Left cardiac atrium (tissue), 4 donors: ENCODE data around the gene PLXNA4. TPM values are rescaled to one million over a fixed set of nuclear protein-coding genes. Genes with fewer than 3 reads are reported as not detected.

Experiments used
- ATAC-seq, 2 donors: fragments of 200-7000 bp; cut with Tn5 transposase; one replicate each; pipeline ENCODE4 v1.9.1; 2020; ENCODE audit warnings: mild to moderate bottlenecking in 2 of 2, moderate library complexity in 2 of 2
- DNase-seq: peaks from one replicate; pipeline ENCODE4 v3.0.0-alpha.2; 2020
- intact Hi-C, 2 donors: fragments of 100-400 bp; cut with DNase I; formaldehyde crosslinking; loops; one replicate each; pipeline versions ENCODE4 v1.14.1 to v1.15.1; 2022 to 2023
- total RNA-seq, 2 donors: library from RNA; stranded (reverse); fragmentation: NEBNext Ultra II Directional; extraction: Animal tissue kit (Norgen Biotek cat#: 25700); gene quantifications; one replicate each; pipeline ENCODE4 v1.2.1, GENCODE V29; 2021
- donor health status: DM: no; HTN: yes; CAD: no.
- donor health status: DM: no; HTN: yes; CAD: no; lungs with severe emphysema.
- donor health status: DM: yes; HTN: yes; CAD: no.
- donor health status: Dilated cardiomyopathy.

The PLXNA4 gene
- total RNA-seq, 2 donors from 2014 or later = 23.3 to 30.1 TPM

DNA sequence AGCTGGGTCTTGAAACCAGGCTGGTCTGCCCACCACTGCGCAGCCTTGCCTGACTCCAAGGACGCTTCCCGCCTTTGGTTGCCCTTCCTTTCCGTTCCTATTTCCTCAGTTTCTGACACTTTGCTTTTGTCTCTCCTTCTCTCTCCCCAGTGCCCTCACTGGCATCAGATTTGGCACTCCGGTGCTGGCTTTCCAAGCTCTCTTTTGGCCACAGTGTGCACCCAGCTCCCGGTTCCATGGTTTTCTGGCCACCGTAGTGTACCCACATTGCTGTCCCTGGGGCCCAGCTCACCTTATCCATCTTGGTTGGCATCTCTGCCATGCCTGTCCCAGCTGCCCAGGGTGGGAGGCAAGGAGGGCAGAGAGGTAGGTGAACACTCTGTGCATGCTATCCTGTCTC, 142.2 kb downstream of the PLXNA4 start:
- intact Hi-C loops = no loop called here
- DNase-seq = no peak
- ATAC-seq = no peak

DNA sequence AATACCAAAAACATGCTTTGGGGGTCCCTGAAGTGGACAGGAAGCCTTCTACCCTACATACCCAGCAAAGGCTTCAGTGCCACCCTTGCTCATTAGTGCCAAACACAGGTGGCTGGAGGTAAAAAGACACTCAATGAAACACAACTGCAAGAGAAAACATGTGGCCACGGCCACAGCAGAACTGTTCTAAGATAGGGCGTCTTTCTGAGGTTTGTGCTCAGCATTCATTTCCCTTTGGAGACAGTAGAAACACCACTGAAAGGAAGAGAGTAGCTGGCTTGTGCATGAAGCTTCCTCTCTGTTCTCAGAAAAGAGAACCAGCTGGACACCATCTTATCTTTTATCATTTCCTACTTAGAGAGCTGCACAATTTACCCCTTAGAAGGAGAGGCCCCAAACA, 143.0 kb downstream of the PLXNA4 start:
- ATAC-seq (no peak), DNase-seq (no peak)
- intact Hi-C loops = no loop called here

DNA sequence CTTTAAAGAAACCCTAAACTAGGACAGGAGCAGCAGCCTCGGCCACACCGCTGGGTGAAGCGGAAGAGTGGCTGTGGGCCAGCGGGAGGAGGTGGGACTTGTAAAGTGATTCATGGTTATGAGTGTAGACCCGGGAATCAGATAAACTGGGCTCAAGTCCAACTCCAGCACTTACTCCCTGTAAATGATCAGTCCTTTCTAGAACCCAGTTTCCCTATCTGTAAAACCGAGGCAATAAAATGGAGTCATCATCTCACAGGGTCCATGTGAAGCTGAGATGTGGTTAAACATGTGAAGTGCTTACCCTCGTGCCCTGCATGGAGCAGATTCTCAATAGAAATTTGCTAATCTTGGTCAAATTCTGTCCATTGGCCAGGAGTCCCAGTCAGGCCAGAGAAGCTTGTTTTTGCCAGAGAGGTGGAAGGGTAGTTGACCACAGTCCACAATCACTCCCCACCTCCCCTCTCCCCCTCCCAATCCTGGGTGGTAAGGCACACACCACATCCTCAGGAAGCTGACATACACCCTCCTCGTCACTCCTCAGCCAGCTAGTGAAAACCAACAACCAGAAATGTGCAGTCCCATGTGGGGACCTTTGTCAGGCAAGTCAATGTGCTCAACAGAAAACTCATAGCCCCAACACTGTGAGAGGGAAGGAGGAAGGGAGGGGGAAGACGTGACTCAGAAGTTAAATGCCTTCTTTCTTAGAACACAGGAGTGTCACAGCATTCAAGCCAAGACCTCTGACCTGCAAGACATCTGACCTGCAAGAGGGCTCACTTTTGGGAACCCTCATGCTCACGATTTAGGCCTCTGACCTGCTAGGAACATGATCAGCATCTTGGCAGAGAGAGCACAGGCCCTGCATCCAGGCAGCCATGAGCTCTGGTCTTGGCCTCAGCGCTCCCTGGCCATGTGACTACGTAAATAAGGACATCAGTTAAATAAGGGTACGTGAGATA, 145.1 kb downstream of the PLXNA4 start:
- intact Hi-C loops = no loop called here
- ATAC-seq = peak; percentile 55 to 85
- peak; percentile 84 for DNase-seq

DNA sequence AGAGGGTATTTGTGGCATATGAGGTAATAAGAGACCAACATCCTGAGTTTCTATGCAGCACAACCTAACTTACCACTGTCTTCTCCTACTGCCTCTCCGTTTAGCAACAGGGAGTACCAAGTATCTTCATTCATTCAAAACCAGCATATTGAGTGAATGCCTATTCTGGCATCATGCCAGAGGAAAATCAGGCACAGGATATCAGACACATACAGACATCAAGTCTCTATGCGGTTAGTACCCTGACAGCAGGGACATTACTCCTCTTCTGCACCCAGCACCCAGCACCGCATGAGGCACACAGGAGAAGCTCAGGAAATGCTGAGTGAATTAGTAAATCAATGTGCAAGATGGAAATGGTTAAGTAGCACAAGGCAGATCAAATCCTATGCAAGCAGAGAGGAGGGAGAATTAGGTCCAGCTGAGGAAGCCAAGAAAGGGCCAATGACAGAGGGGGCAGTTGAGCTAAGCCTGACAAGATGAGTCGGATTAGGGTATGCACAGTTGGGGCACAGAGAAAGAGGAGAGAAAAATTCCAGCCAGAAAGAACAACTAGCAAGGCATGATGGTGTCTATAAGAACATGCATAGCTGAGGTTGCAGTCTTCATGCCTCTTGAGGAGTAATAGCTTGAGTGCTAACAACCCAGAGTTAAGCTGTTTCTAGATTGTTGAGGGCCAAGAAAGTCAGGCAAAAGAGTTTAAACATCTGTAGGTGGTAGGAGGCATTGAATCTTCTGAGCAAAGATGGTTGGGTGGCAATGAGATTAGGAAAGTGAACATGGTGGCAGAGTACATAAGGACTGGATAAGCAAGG, 146.0 kb downstream of the PLXNA4 start:
- ATAC-seq (no peak), DNase-seq (no peak)
- intact Hi-C loops = no loop called here

DNA sequence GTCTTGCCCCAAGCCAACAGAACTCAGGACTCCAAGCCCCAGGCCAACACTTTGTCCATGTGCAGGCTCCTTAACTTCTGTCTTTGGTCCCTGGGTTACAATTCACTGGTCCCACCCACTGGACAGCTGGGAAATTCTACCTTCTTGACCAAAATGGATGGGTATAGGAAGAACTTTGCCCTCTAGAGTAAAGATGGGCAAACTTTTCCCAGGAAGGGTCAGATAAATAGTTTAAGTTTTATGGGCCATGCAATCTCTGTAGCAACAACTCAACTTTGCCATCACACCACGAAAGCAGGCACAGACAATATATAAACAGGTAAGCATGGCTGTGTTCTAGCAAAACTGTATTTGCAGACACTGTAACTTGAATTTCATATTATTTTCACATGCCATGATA, 147.1 kb downstream of the PLXNA4 start:
- intact Hi-C loops = no loop called here
- ATAC-seq (no peak), DNase-seq (no peak)

DNA sequence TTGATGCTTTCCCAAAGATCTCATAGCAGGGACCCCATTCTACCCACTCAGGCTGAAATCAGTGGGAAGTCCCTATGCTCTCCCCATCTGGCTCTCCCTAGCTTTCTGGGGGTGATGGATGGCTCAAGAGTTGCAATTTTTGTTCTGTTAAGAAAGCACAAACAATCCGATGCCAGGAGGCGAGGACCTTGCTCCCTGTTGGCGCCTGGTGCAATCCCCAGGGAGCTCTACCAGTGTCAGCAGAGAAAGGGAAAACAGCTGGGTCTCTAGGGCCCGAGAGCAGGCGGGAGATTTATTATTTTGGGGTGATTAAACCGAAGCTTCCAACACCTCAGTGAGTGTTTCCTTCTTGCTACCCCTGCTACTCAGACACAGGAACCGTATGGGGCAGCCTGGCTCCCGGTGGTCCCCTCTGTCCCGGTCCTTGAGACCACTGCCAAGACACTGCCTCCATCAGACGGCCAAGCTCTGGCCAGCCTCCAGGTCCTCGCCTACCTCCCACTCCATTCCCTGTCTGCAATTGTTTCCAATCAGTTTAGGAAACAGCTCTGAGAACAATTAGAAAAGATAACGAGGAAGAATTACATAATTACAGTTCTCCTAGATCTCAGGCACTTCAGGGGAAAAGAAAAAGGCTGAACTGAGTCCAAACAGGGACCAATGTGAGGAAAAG, 147.9 kb downstream of the PLXNA4 start:
- peak in 1 of 2 donors; percentile 28 for ATAC-seq
- intact Hi-C loops = no loop called here
- peak; percentile 69 for DNase-seq

DNA sequence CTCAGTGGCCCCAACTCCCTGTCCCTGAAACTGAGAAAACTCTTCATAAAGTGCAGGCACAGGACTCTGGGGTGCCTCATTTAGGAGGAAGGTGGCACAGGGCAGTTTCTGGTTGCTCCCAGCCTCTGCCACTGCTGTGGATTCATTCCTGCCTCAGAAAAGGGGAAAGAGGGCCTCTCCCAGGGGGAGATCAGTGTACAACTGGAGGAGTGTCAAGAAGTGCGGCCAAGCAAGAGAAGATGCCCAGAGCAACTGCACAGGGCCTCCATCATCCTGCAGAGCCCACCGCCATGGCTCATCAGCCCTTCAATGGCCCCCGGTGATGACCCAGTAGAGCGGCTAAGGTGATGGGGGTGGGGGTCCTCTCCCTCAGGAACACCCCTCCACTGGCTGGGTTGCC, 150.3 kb downstream of the PLXNA4 start:
- ATAC-seq = no peak
- DNase-seq = no peak
- intact Hi-C loops = no loop called here

DNA sequence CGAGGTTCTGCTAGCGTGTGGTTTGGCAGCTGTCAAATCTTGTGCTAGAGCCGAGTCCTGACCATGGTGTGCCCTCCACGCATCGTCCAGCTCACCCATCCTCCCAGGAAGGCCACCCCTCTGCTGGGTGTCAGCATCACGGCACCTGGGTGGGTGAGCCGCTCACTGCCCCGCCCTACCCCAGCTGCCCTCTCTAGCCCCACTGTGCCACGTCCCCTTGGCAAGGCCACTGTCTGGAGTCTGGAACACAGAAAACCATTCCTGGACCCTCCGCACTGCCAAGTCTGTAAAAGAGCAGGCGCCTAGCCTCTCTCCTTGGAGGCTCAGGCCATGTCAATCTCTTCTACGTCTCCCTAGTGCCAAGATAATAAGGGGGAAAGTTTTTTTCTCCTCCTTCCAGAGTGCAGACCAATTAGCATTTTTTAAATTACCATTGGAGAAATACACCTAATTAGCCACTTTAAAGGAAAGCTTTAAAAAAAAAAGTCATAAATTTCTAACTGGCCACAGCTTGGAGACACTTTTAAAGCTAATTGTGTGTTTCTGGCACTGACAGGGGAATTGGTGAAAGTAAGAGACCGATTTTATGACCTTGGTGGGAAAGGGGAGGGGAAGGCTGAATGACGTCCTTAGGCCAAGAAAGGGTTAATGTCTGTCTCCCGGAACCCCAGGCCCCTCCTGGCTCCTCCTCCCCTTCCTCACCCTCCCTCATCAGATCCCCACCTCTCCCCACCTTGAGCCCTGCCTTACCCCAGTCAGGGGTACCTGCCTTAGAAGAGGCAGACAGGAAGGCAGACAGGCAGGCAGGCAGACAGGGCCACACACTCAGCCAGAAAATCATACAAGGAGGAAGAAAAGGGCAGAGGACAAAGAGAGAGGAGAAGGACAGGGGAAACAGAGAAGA, 151.2 kb downstream of the PLXNA4 start:
- ATAC-seq (peak in 1 of 2 donors; percentile 53), DNase-seq (no peak)
- intact Hi-C loops = no loop called here

DNA sequence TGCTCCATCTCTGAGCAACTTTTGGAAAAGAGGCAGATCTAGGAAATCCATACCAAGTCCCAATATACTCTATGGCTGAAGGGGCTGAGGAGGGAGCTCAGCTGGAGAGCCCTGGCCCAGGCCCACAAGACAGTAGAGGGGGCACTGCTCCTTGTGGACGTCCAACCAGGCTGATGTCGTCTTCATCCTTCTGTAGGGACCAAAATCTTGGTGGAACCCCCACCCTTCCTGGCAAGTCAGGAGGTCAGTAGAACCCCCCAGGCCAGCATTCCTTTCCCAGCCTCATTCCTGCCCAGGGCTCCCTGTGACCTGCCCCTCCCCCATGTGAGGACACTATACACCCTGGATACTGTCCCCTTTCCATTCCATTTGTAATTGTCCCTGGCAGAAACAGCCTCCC, 152.0 kb downstream of the PLXNA4 start:
- ATAC-seq (no peak), DNase-seq (no peak)
- intact Hi-C loops = no loop called here

DNA sequence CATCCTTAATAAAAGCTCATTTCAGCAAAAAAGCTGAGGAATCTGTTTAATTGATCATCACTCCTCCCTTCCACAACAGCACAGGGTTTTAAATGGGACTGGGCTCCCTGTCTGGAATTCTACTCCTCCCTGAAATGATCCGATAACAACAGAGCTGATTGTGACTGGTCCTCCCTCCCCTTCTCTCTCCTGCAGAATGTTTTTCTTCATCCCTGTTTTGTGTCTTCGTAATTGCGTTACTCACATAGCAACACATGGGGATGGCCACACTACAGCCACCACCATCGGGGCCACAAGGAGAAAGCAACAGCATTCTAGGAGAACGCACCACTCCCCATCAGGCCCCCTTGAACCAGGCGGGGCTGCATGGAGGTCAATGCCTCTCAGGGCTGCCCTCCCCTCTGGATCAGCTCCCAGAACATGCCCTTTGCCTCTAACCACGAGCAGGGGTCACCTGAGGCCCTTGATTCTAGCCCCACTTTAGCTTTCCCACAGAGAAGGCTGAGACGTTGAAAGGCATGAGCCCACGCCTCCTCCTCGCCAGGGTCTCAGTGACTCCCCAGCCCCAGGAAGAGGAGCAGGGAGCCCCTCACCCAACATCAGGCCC, 152.6 kb downstream of the PLXNA4 start:
- intact Hi-C loops = no loop called here
- DNase-seq = no peak
- ATAC-seq = peak in 1 of 2 donors; percentile 7

DNA sequence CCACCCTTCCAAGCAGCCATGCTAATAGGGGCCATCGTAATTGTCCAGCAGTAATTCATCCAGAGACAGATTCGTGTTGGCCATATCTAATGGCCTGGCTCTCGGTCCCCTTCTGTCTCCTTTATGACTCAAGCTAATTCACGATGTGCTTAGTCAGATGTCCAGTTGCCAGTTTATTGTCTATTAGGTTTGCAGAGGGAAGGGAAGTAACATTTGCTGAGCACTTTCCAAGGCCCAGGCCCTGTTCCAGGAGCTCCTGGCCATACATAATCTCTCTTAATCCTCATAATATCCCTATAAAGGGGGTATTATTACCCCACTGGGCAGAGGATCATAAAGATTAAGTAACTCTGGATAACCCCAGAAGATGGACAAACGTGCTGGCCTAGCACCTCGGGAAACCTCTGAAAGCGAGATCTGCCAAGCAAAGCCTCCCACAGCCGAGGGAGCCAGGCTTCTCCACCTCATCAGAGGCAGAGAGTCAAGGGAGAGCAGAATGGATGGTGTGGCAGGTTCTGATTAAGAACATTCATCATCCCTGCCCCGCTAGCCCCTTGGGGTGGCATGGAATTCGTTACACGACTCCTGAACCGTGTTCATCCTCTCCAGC, 153.7 kb downstream of the PLXNA4 start:
- peak; percentile 12 to 56 for ATAC-seq
- intact Hi-C loops = no loop called here
- DNase-seq = no peak

DNA sequence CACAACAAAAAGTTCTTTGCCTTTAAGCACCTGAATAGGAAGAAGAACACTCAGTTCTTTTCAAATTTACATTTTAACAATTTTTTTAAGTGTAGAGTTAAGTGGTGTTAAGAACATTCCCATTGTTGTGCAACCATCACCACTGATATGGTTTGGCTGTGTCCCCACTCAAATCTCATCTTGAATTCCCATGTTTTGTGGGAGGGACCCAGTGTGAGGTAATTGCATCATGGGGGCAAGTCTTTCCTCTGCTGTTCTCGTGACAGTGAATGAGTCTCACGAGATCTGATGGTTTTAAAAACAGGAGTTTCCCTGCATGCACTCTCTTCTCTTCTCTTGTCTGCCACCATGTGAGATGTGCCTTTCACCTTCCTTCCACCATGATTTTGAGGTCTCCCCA, 155.7 kb downstream of the PLXNA4 start:
- ATAC-seq (no peak), DNase-seq (no peak)
- intact Hi-C loops = no loop called here

DNA sequence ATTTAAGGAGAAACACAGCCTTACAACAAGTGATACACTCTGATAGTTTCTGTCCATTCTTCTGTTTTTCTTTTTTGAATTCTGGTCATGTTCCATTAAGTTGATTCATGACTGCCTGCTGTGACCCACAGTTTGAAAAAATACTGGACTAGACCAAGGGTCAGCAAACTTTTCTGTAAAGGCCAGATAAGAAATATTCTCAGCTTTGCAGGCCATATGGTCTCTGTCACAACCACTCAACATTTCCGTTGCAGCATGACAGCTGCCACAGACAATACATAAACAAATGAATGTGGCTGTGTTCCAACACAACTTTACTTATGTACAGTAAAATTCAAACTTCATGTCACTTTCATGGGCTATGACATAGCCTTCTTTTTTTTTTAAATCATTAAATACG, 156.7 kb downstream of the PLXNA4 start:
- ATAC-seq (peak; percentile 54 to 55), DNase-seq (no peak)
- intact Hi-C loops = loop anchor here in 1 of 2 donors (10.0 kb wide), 1 partner anchor 55 kb away; no protein-coding TSS in a partner anchor

DNA sequence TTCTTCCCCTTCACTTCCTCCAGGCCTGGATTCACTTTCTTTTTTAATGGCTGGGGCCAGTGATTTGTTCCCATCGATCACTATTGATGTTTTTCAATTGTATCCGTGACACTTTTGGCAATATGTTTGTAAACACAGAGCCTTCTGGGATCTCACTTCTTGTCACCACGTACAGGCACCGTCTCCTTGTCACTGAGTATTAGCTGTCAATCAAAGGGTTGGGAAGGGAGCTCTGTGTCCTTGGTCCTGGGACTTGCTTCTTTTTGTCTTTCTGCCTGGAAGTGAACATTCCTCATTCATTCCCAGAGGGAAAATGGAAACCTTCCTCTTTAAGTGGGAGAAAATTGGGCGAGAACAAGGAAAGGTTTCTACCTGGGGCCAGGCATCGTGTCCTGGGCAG, 157.4 kb downstream of the PLXNA4 start:
- intact Hi-C loops = loop anchor here in 1 of 2 donors (10.0 kb wide), 1 partner anchor 56 kb away; no protein-coding TSS in a partner anchor
- DNase-seq = no peak
- no peak for ATAC-seq

DNA sequence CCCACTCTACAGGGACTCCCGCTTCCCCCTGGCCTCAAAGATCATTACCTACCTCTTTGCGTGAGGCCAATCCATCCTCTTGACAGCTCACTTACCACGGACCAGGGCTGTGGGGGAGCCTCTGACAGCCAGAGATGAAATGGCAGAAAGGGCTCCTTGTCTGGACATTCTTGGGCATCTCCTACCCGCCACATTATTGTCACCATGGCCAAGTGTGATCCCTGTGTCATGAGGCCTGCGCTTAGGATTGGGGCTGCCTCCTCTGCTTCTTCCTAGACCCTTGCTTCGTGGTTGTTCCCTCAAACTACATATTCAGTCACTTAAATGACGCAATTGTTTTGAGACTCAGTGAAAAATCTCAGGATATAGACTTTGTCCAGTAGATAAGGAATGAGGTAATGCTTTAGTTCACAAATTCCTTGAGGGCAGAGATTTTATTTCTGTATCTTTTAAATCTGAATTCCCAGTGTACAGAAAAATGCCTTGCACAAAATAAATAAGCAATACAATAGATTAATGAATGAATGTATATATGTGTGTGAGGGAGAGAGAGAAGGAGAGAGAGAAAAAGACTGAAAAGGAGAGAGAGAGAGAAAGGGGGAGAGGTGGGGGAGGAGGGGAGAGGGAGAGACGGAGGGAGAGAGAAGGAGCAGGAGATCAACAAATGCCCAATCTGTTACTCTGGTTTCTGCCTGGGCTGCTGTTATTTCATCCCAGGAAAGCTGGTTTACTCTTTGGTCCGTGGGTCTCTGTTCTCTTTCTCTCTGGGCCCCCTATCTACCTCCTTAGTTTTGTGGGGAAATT, 159.0 kb downstream of the PLXNA4 start:
- intact Hi-C loops = loop anchor here in 1 of 2 donors (10.0 kb wide), 1 partner anchor 57 kb away; no protein-coding TSS in a partner anchor
- ATAC-seq (no peak), DNase-seq (no peak)

DNA sequence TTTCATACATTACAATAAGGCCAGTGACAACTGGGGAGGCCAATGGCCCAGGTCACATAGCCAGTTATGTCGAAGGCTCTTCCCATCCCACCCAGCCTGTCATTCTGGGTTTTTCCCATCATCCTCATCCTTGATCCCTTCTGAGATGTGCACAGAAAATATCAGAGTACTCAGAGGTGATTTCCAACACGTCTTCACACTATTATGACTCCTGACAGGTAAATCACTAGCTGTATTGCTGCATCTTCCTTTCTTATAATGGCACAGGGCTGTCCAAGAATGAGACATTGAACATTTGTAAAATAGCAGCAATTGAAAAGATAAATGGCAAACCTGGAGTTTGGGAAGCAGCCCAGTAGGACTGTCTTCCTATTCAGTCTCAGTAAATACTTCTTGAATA, 159.9 kb downstream of the PLXNA4 start:
- no peak for ATAC-seq
- DNase-seq = no peak
- intact Hi-C loops = loop anchor here in 1 of 2 donors (10.0 kb wide), 1 partner anchor 58 kb away; no protein-coding TSS in a partner anchor

DNA sequence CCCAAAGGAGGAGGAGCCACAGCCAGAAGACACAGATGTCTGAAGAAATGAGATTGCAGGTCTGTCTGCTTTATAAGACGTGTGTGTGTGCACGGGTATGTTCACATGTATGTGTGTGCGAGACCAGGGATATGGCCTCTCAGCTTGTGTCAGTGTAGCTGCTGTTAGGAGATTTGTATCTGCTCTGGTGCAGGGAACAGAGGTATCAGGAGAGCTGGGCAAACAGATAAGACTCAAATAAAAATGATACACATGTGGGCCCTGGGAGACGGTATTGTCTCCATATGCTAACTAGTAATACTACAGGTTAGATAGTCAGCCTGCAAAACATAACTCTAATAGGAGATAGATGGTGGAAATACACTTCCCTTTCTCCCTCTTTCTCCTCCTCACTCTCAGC, 161.0 kb downstream of the PLXNA4 start:
- ATAC-seq (no peak), DNase-seq (no peak)
- intact Hi-C loops = loop anchor here in 1 of 2 donors (10.0 kb wide), 1 partner anchor 60 kb away; no protein-coding TSS in a partner anchor
